IPS-NIHi7 (cell line): ENCODE results near the gene PTGES3.

Source experiments
- DNase-seq: peaks from one replicate; pipeline ENCODE4 v3.0.0; 2012; ENCODE audit warnings: mixed read lengths; ENCODE audit errors: extremely low spot score

PTGES3 gene

DNA sequence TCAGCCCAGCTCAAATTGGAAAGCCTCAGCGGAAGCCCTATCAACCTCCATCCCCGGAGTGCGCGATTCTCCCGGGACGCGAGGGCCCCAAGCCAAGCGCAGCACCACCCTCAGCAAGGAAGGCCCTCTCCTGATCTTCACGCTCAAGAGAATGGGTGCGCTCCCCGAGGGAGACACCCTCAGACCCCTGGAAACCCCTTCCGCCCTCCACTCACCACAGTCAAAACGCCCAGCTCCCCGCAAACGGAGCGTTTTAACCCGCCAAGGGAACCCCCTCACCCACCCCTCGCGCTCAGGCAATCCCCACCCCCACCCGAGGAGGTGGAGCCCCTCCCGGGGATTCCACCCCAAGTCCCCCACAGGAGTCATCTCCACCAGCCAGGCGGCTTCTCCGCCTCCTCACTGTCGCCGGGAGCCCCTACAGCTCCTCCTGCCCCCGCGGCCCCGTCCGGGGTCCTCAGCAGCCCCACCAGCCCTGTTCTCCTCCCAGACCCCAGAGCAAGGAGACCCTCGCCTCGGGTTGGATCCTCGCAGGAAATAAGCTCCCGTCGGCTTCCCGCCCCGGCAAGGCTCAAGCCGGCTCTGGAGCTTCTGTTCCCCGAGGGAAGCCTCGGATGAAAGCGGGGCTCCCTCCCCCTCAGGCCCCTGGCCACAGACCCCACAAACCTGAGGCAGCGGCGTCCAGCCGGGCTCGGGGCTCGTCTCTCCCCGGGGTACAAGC lies 58.5 kb downstream of the PTGES3 start:
- no peak for DNase-seq

DNA sequence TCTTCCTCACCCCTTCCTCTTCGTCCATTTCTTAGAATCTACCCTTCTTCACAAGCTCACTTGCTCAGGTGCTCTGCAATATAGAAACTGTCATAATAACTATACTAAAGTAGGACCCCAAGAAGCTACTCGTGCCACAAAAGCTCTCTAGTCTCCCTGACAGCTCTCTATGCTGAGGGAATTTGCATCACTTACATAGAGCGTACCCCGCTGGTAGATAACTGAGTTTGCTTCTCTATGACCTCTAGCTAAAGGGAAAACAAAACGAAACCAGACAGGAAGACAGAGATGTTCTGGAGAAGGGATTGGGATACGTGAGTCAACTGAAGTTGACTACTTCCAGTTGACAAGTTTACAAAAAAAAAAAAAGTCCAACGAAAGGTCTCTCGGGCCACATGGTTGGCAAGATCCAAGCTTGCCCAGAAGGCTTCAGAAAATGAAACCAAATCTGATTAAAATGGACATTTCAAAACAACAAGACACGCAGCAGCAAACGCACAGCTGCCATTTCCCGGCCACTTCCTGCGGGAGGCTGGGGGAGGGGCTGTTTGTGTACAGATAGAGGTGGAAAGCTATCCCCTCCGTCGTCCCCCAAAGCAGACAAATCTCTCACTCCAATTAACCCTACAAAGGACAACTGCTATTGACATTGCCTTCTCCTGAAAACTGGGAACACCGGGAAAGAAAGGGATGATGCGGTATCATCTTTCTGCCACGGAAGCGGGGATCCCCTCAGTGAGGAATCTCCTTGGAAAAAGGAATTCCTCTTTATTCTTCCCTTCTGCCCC lies 59.2 kb downstream of the PTGES3 start:
- DNase-seq = peak; percentile 37

DNA sequence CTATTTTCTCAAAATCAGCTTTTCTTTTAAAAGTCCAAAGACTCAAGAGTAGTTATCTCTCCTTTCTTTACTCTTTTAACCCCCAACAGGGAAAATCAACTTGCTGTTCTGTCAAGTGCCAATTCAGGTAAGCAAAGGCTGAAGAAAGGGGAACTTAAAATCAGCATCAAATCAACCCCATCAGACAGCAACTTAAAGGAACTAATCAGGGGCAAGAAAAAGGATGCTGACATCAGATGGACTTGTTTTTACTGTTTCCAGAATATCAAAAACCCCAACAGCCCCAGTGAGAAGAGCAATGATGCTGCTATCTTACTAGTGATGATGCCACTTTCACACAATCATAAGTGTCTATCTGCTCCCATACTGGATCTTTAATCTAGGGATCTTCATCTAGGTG lies 61.4 kb downstream of the PTGES3 start:
- no peak for DNase-seq

DNA sequence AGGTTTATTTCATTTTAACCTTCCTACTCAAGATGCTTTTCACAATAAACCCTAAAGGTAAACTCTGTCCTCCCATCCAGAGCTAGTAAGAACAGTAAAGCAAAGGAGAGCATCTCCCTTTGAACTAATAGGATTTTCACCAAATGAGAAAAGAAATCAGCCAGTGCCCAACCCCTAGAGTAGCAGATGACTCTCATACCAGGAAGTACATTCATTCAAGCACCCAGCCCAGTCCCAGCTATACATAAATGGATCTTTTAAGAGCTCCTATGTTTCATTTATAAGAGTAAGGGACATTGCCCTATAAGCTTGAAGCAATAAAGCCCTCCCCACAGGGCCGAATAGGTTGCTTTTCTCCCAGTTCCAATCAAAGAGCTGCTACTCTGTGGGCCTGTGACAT lies 65.5 kb downstream of the PTGES3 start:
- no peak for DNase-seq

DNA sequence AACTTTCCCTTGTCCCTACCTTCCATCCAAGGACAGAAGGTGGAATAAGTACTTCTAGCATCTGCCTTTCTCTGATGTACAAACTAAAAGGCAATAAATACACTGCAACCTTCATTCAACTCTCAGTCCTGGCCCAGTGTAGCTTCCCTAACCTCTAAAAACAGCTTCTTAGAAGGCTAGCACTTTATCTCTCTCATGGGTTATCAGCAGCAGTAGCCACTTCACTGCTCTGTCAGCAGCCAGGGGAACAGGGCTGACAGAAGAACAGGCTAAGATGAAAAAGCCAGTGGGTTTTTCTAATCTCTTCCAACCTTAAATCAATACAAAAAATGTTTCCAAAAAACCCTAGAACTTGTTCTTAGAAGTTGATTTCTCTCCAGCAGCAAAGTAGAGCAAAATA lies 71.2 kb downstream of the PTGES3 start:
- no peak for DNase-seq

DNA sequence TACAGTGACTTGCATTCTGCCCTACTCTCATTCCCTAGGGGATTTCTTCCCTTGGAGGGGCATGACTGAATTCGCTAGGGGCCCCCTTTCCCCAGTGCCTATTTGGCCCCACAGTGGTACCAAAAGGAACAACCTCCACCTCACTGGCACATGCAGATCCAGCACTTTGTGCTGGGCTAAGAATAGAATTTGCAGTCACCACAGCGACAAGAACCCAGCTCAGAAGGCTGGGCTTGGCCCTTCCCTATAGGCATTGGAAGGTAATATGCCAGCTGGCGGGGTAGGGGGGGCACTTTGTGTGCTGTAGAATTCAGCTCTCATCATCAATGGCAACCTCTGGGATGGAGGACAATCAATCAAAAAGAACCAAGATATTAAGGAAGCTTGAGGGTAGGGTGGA lies 71.8 kb downstream of the PTGES3 start:
- DNase-seq = no peak

DNA sequence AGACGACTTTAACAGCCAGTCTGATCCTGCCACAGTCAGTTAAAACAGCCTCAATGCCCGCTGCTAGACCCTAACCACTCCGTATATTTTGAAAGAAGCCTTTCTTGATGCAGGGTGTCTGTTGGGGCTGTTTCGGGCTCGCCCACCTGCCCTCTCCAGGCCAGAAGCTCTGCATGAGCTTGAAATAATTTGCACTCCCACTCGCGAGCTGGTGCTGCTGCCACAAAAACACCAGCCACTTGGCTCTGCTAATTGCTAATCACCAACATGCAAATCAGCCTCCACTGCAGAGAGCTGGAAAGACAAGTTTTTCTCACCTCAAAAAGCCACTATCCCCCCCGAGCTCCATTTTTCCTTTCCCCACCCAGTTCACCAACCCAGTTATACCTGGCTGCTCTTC lies 73.5 kb downstream of the PTGES3 start:
- DNase-seq = no peak
